Tibial nerve (tissue), 4 donors: ENCODE results near the gene SHC1.

Experiments used
- CTCF ChIP-seq, 5 experiments: fragments of 200-600 bp in 3 of 5; fragments of 450-650 bp in 2 of 5; sonication (generic) in 3 of 5; IDR thresholded peaks; one replicate each; pipeline ENCODE4 v1.5.1; 2016 to 2019; ENCODE audit warnings: antibody characterized with exemption in 5 of 5, mild to moderate bottlenecking in 3 of 5, moderate library complexity in 2 of 5
- EP300 ChIP-seq, 2 donors: sonication (generic); formaldehyde crosslinking; IDR thresholded peaks; one replicate each; pipeline ENCODE4 v1.6.1; 2017; ENCODE audit warnings: antibody characterized with exemption in 2 of 2, mild to moderate bottlenecking in 1 of 2
- POLR2A ChIP-seq, 2 donors: fragments of 450-650 bp; IDR thresholded peaks; one replicate each; pipeline ENCODE4 v1.6.1; 2017; ENCODE audit warnings: antibody characterized with exemption in 2 of 2, mild to moderate bottlenecking in 2 of 2, moderate library complexity in 2 of 2

- no peak for TF ChIP-seq CTCF (IDR thresholded peaks at IDR 0.05)
- no peak for TF ChIP-seq POLR2A (IDR thresholded peaks at IDR 0.05)
- TF ChIP-seq EP300 (IDR thresholded peaks at IDR 0.05), result no peak
Measured at GRCh38 chr1:155019377-155020245, 49.1 kb upstream of the SHC1 start.
